DMS53 (cell line): Measurements from ENCODE around the gene ZNF561.
A peak's percentile ranks its signal among the peaks of the same experiment; 100 is the strongest.

Experiments
- DNase-seq: peaks from one replicate; lab custom pipeline; 2025; lab: John Stamatoyannopoulos, UW

Gene ZNF561

DNA sequence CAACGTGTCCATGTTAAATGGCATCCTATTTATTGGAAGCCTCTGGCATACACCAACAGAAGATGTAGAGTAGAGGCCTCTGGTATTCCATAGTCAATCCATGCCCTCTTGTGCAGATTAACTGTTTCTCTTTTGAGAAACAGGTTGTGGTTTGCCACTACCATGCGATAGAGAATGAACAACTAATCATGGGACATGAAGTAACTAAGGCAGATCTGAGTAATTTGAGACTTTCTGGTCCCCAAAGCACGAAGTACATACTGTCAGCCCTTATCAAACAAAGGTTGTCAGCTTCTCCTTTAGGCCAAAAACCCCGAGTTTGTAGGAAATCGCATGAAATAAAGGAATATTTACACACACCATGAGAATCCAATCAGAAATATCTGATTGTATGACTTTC, 40.3 kb downstream of the ZNF561 start:
- DNase-seq = no peak

GRCh38 chr19:9570255-9570654, 50.8 kb downstream of the ZNF561 start:
- no peak for DNase-seq

- DNase-seq = peak; percentile 8
Measured at GRCh38 chr19:9566729-9567128, 54.3 kb downstream of the ZNF561 start.

DNA sequence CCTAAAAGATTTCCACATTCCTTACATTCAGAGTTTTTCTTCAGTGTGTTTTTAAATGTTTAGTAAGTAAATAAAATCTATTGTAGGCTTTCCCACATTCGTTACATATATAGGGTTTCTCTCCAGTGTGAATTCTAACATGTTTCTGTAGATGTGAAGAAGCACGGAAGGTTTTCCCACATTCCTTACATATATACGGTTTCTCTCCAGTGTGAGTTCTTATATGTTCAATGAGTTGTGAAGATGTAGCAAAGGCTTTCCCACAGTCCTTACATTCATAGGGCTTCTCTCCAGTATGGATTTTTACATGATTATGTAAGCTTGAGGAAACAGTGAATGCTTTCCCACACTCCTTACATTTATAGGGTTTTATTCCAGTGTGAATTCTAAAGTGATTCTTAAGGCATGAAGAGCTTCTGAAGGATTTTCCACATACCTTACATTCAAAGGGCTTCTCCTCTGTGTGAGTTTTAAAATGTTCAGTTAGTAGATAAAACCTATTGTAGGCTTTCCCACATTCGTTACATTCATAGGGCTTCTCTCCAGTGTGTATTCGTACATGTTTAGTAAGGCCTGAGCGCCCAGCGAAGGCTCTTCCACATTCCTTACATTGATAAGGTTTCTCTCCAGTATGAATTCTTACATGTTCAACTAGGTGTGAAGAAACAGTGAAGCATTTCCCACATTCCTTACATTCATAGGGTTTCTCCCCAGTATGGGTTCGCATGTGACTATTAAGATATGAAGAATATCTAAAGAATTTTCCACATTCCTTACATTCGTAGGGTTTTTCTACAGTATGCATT, 54.9 kb downstream of the ZNF561 start:
- DNase-seq = peak; percentile 46
